ENCODE data around the gene TMC5.

- no peak for TF ChIP-seq CTCF (IDR thresholded peaks at IDR 0.05)
- TF ChIP-seq POLR2A (IDR thresholded peaks at IDR 0.05): no peak
These were observed 50.6 kb downstream of the TMC5 start for GRCh38 chr16:19468300-19468699.

All from thyroid gland (tissue), 4 donors.